Cortex of kidney (tissue), 1 donor: Measurements from ENCODE around the gene TMEM214.
A peak's percentile ranks its signal among the peaks of the same experiment; 100 is the strongest.

Experiments
- DNase-seq: peaks from one replicate; lab custom pipeline; 2025; lab: John Stamatoyannopoulos, UW

The TMEM214 gene

GRCh38 chr2:27040282-27040681 lies 7.5 kb downstream of the TMEM214 start:
- no peak for DNase-seq

GRCh38 chr2:27041752-27042151 lies 9.0 kb downstream of the TMEM214 start:
- DNase-seq: no peak

GRCh38 chr2:27042159-27042661 lies 9.4 kb downstream of the TMEM214 start:
- DNase-seq: no peak

GRCh38 chr2:27042985-27043634 lies 10.3 kb downstream of the TMEM214 start:
- DNase-seq: no peak

GRCh38 chr2:27049422-27050280 lies 16.9 kb downstream of the TMEM214 start:
- DNase-seq: no peak

- peak; percentile 60 for DNase-seq
Observed at GRCh38 chr2:27050281-27050995, 17.7 kb downstream of the TMEM214 start.

GRCh38 chr2:27050996-27051901 lies 18.5 kb downstream of the TMEM214 start, which contains the start of gene AGBL5:
Gene AGBL5 (plus strand): TSS chr2:27051668. CDS start chr2:27052959, 1,291 bp downstream.
- peak; percentile 9 for DNase-seq

GRCh38 chr2:27051902-27052645 lies 19.3 kb downstream of the TMEM214 start:
- no peak for DNase-seq

GRCh38 chr2:27053321-27053720 lies 20.6 kb downstream of the TMEM214 start:
- no peak for DNase-seq

- DNase-seq: no peak
Observed at GRCh38 chr2:27053776-27054175, 21.0 kb downstream of the TMEM214 start.

GRCh38 chr2:27054721-27055120 lies 22.0 kb downstream of the TMEM214 start:
- DNase-seq: no peak

- no peak for DNase-seq
Observed at GRCh38 chr2:27057184-27057583, 24.4 kb downstream of the TMEM214 start.

GRCh38 chr2:27058210-27058609 lies 25.4 kb downstream of the TMEM214 start:
- DNase-seq: no peak

- DNase-seq: no peak
Observed at GRCh38 chr2:27059141-27059820, 26.5 kb downstream of the TMEM214 start.

GRCh38 chr2:27060323-27060722 lies 27.6 kb downstream of the TMEM214 start:
- no peak for DNase-seq

- DNase-seq: no peak
Observed at GRCh38 chr2:27065128-27065527, 32.4 kb downstream of the TMEM214 start.

- no peak for DNase-seq
Observed at GRCh38 chr2:27067385-27067784, 34.6 kb downstream of the TMEM214 start.

GRCh38 chr2:27069436-27069835 lies 36.7 kb downstream of the TMEM214 start:
- DNase-seq: no peak

- no peak for DNase-seq
Observed at GRCh38 chr2:27069961-27070618, 37.3 kb downstream of the TMEM214 start.
